Activated T-cell treated with anti-CD3 and anti-CD28 coated beads, Interleukin-2, amount 50 U/mL, for 4 hours (primary cell): ENCODE data around the gene TTC34. TPM values are rescaled to one million over a fixed set of nuclear protein-coding genes. Genes with fewer than 3 reads are reported as not detected.

Source experiments
- ATAC-seq, 2 donors: fragments of 200-7000 bp; cut with Tn5 transposase; one replicate each; pipeline ENCODE4 v1.10.0; 2021
- DNase-seq: peaks from one replicate; pipeline ENCODE4 v3.0.0-alpha.2; 2020
- H3K27me3 Mint-ChIP-seq: one replicate; pipeline ENCODE4 v1.8.0; 2021; ENCODE audit warnings: low read depth, mixed read lengths
- H3K36me3 Mint-ChIP-seq: one replicate; pipeline ENCODE4 v1.8.0; 2022; ENCODE audit warnings: mixed read lengths; ENCODE audit not compliant: insufficient read depth
- H3K4me1 Mint-ChIP-seq: one replicate; pipeline ENCODE4 v1.8.0; 2021; ENCODE audit warnings: low read depth, mixed read lengths
- H3K4me3 Mint-ChIP-seq: one replicate; pipeline ENCODE4 v1.8.0; 2021; ENCODE audit warnings: mild to moderate bottlenecking, moderate library complexity, mixed read lengths
- H3K9me3 Mint-ChIP-seq: one replicate; pipeline ENCODE4 v1.8.0; 2021; ENCODE audit warnings: mixed read lengths
- total RNA-seq, 3 donors: library from RNA; stranded (reverse); gene quantifications; one replicate each; pipeline ENCODE4 v1.2.1, GENCODE V29; 2021

Gene TTC34
- total RNA-seq, 3 donors from 2014 or later, result 0.56 to 0.82 (median 0.60) TPM

DNA sequence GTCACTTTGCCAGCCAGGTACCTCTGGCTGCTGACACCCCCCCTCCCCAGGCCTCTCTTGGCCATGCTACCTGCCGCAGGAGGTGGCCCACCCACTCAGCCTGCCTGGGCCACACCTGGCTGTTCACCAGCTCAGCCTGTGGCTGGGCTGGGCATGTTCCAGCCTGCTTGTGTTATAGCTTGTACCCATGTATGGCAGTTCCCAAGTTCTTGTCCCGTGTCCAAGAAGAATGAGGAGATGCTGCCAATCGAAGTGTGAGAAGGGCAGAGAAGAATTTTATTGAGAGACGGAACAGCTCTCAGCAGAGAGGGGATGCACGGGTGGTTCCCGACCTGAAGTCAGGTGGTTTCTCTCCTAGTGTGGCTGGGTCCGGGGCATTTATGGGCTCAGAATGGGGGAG, 164.8 kb downstream of the TTC34 start:
- Mint-ChIP-seq H3K4me1 (no peaks in the 10 kb centered on the region), H3K9me3 (peaks cover 4% of the 10 kb centered on the region), H3K36me3 (no peaks in the 10 kb centered on the region), H3K27me3 (peaks cover 3% of the 10 kb centered on the region), H3K4me3 (no peak overlapping the region)
- DNase-seq (no peak), ATAC-seq (no peak)

DNA sequence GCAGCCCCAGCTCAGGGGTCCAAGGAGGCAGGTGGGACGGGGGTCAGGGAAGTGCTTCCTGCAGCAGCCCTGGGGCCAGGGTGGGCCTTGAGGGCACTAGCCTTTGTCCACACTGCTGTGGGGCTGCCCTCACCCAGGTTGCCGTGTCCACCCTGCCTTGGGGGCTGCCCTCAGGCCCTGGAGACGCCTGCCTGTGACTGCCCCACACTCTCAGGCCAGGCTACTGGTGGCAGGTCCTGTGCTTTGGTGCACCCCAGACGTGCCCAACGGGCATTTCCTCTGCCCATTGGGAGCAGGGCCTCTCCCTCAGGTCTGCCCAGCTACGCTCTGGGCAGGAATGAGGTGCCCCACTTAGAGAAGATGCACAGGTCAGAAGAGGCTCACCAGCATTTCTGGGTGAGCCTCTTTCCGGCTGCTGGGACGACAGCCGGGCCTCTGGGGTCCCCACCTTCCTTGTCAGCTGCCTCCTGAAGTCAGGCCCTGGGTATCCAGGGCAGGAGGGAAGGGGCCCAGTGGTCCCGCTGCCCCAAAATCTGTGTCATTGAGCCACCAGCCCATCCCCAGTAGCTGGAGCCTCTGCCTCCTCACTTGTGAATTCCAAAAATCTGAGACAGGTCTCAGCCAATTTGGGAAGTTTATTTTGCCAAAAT, 166.0 kb downstream of the TTC34 start:
- Mint-ChIP-seq H3K36me3 (no peaks in the 10 kb centered on the region), H3K4me3 (no peak overlapping the region), H3K9me3 (peaks cover 4% of the 10 kb centered on the region), H3K27me3 (peaks cover 7% of the 10 kb centered on the region), H3K4me1 (peaks cover under 1% of the 10 kb centered on the region)
- DNase-seq (no peak), ATAC-seq (no peak)

DNA sequence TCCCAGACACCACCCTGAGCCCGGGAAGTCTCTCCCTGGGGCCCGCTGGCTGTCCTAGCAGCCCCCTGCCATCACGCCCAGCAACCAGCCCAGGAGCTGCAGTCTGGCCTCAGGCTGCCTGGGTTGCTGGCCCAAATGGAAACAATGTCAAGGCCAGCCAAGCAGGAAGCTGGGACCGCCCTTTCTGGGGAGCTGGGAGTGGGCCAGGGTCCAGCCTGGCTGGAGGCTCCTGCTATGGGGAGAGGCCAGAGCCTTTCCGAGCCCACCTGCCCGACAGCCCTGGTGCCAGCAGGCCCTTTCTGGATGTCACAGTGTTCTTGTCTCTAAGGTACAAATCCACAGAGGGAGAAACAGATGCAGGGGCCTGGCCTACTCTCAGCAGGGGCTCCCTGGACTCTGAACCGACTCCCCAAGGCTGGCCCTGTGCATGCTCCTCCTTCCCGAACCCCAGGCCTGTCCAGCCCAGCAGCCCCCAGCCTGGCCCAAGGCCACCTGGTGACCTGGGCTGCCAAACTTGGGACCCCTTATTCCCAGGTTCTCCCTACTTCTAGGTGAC, 167.5 kb downstream of the TTC34 start:
- peaks cover 18% of the 10 kb centered on the region for H3K27me3 Mint-ChIP-seq
- H3K9me3 Mint-ChIP-seq, result peaks cover 4% of the 10 kb centered on the region
- no peaks in the 10 kb centered on the region for H3K36me3 Mint-ChIP-seq
- peaks cover 5% of the 10 kb centered on the region for H3K4me1 Mint-ChIP-seq
- DNase-seq, result no peak
- H3K4me3 Mint-ChIP-seq, result no peak overlapping the region
- no peak for ATAC-seq

DNA sequence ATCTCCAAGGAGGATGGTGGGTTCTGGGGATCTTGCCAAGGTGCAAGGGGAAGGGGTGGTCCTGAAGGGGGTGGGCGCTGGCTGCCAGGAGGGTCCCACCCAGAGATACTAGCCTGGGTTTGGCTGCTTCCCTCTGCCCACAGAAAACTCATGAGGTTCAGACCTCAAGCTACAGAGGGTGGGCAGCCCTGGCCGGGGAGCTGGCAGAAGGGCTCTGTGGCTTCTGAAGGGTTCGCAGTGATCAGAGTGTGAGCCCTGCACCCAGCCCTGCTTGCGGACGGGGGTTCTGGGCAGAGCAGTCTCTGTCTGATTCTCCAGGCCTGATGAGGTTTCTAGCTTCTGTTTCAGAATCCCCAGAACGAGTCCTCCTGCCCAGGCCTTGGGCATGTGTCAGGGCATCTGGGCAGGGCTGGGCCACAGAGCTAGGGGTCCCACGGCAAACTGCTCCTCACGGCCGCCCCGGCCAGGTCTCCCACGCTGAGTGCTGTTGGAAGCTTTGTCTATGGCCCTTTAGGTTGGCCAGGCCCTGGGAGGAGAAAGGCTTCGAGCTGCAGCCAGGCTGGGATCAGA, 168.0 kb downstream of the TTC34 start:
- H3K4me1 Mint-ChIP-seq, result peaks cover 5% of the 10 kb centered on the region
- ATAC-seq (no peak), DNase-seq (no peak)
- H3K4me3 Mint-ChIP-seq, result no peak overlapping the region
- H3K9me3 Mint-ChIP-seq, result peaks cover 4% of the 10 kb centered on the region
- peaks cover 18% of the 10 kb centered on the region for H3K27me3 Mint-ChIP-seq
- H3K36me3 Mint-ChIP-seq, result no peaks in the 10 kb centered on the region

DNA sequence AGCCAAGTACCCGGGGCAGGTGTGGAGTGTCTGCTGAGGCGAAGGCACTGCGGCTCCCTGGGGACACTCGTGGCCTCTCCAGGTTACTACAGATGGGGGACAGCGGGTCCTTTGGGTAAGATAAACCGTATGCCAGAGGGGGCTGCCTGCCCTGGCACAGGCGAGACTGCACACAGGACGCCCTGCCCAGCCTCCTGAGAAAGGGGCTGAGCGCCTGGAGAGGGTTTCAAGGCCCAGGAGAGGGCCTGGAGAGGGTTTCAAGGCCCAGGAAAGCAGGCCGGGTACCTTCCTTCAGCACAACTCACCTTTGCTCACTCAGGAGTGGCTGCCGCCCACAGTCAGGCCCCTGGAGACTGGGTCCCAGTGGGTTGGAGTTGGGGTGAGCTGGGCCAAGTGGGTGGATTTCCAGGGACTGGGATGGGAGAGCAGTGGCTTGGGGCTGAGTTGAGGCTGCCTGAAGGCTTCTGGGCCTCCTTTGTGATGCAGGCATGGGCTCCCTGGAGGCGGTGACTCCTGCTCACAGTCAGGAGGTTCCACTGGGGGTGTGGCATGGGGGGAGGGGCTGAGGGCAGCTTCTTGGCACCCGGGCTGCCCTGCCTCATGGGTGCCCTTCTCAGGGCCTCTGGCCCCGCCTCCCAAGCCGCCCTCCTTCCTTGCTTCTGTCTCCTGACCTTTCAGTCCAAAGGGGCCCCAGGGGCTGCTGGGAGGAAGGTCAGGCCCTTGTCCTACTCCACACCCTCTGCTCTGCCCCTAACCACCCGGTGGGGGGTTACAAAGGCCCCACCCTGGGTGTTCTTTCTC, 168.7 kb downstream of the TTC34 start, which contains the start of gene MMEL1:
Gene MMEL1, minus strand, starts transcription at position 456 of the 801 bp plus-strand sequence. CDS start 3,532 bp downstream, outside the sequence.
- DNase-seq (no peak), ATAC-seq (no peak)
- Mint-ChIP-seq H3K36me3 (no peaks in the 10 kb centered on the region), H3K9me3 (peaks cover 4% of the 10 kb centered on the region), H3K4me1 (peaks cover 5% of the 10 kb centered on the region), H3K4me3 (no peak within 1 kb of the TSS), H3K27me3 (peaks cover 24% of the 10 kb centered on the region)

DNA sequence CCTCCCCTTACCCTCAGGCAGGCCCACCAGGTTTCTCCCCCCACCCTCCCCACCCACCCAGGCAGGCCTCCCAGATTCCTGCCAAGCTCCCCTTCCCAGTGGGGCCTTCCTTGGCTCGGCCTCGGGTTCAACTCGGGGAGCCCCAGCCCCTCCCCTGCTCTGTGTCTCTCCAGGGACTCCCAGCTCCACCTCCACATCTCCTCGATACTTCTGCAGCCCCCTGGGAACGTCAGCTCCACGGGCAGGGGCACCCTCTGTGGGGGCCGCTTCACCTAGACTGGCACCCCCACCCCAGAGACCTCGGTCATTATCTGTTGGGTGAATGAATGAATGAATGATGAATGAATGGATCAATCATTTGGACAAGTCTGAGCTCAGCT, 169.5 kb downstream of the TTC34 start:
- no peak for DNase-seq
- no peak for ATAC-seq

DNA sequence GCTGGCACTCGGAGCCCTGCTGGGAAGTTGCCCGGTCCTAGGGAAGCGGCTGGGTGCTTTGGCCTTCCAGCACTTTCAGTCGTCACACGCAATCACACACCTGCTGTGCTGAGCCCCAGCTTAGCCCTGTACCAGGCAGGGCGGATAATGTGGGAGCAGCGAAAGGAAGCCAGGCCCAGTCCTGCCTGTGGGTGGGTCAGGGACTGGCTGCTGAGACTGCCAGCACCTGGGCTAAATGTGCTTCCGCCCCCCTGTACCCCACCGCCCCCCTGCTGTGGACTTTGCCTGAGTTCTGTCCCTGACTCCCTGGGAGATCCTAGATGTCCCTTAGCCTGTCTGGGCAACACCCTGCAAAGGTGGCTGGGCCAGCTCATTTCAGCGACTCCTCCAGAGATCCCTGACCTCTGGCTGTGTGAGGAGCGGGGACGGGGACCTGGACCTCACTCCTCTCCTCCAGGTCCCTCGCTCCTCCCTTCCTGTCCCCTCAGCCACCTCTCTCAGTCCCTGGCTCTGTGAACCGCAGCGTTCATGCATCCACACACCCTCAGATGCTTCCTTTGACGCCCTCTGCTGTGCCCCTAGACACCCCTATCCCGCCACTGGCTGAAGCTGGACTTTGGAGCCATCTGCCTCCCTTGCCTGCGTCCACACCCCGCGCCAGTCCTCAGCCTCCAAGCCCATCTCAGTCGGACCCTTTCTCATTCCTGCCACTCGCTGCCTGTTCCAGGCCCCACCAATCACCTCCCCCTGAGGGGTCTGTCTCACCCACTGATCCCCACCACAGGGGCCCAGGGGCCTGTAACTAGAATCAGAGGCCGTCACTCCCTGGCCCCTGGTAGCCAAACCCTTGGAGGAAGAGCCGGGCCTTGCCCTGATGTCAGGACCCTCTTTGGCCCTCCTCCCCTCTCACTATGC, 170.1 kb downstream of the TTC34 start:
- Mint-ChIP-seq H3K9me3 (no peaks in the 10 kb centered on the region), H3K4me3 (no peak overlapping the region), H3K27me3 (peaks cover 34% of the 10 kb centered on the region), H3K4me1 (peaks cover 5% of the 10 kb centered on the region), H3K36me3 (no peaks in the 10 kb centered on the region)
- DNase-seq (no peak), ATAC-seq (no peak)

More for the DNA sequence above, 169.5 kb downstream of the TTC34 start:
- peaks cover 5% of the 10 kb centered on the region for H3K4me1 Mint-ChIP-seq
- peaks cover 30% of the 10 kb centered on the region for H3K27me3 Mint-ChIP-seq
- no peaks in the 10 kb centered on the region for H3K36me3 Mint-ChIP-seq
- H3K4me3 Mint-ChIP-seq, result no peak overlapping the region
- H3K9me3 Mint-ChIP-seq, result peaks cover 4% of the 10 kb centered on the region

DNA sequence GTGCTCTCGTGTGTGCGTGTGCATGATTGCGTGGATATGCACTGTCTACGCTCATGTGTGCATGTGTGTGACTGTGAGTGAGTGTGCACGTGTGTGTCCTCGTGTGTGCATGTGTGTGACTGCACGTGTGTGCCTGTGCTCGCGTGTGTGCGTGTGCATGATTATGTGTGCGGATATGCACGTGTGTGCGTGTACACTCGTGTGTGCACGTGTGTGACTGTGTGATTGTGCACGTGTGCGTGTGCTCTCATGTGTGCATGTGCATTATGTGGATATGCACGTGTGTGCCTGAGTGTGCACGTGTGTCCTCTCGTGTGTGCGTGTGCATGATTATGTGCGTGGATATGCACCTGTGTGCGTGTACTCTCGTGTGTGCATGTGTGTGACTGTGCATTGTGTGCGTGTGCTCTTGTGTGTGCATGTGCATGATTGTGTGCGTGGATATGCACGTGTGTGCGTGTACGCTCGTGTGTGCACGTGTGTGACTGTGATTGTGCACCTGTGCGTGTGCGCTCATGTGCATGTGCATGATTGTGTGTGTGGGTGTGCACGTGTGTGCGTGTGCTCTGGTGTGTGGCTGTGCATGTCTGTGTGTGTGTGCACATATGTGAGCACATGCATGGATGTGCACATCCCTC, 170.9 kb downstream of the TTC34 start:
- DNase-seq (no peak), ATAC-seq (no peak)
- H3K9me3 Mint-ChIP-seq, result no peaks in the 10 kb centered on the region
- H3K36me3 Mint-ChIP-seq, result no peaks in the 10 kb centered on the region
- H3K4me1 Mint-ChIP-seq, result peaks cover 5% of the 10 kb centered on the region
- peaks cover 39% of the 10 kb centered on the region for H3K27me3 Mint-ChIP-seq
- no peak overlapping the region for H3K4me3 Mint-ChIP-seq

DNA sequence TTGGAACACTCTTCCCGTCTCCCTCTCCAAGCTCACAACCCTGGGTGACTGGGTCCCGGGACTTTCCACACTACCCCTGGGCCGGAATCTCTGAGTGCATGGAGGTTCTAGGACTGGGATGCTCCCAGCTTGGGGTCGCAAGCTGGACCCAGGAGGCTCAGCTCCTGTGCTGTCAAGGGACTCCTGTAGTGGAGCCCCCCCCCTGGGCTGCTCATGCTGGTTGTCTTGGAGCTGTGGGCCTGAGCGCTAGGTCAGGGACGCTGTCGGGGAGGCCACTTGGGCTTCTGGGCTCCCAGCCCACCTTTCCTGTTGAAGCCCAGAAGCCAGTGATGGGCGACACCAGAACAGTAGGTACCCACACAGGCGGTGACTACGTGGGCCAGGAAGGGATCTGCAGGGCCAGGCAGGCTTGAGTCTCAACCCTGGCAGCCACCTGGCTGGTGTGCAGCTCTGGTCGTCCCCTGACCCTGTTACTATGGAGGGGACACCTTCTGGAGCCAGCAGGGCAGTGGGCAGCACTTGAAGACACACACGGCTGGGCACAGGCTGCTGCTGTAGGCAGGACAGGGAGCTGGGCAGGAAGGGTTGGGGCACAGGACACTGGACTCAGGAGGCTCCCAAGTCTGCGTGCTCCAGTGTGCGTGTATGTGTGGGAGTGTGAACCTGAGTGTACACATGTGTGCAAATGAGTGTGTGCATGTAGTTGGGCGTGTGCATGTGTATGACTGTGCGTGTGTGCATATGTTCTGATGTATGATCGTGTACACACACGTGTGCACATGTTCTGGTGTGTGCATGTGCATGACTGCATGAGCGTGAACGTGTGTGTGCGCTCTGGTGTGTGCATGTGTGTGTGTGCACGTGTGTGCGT, 171.6 kb downstream of the TTC34 start:
- Mint-ChIP-seq H3K4me3 (peak overlapping the region; percentile 24), H3K27me3 (peaks cover 45% of the 10 kb centered on the region), H3K9me3 (no peaks in the 10 kb centered on the region), H3K36me3 (no peaks in the 10 kb centered on the region), H3K4me1 (peaks cover 5% of the 10 kb centered on the region)
- DNase-seq, result no peak
- ATAC-seq, result no peak

DNA sequence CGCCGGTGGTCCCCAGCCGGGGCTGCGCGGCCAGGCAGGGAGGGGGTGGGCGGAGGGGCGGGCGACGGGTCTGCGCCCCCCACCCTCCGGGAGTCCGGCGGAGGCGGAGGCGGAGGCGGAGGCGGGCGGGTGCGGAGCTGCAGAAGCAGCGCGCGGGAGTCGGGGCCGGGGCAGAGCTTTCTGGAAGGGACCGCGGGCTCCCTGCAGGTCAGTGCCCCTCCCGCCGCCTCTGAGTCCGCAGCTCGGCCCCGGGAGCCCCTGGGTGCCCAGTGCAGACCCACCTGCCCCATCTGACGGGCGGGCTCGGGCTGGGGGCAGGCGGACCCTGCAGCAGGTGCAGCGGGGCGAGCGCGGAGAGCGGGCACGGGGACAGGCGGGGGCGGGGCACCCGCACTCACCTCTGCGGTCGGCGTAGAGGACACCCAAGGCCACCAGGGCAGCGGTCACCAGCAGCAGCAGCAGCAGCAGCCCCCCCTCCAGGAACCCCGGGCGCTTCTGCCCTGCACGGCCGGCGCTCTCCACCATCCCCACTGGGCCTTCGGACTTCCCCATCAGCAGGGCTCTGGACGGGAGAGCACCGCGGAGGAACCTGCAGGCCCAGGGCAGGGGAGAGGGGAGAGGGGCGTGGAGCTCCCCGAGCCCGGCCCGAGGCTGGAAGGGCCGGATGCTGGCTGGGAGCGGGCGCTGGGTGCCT, 172.4 kb downstream of the TTC34 start:
- no peaks in the 10 kb centered on the region for H3K36me3 Mint-ChIP-seq
- peaks cover 5% of the 10 kb centered on the region for H3K4me1 Mint-ChIP-seq
- H3K4me3 Mint-ChIP-seq, result no peak overlapping the region
- ATAC-seq (peak; percentile 27 to 32), DNase-seq (no peak)
- no peaks in the 10 kb centered on the region for H3K9me3 Mint-ChIP-seq
- peaks cover 50% of the 10 kb centered on the region for H3K27me3 Mint-ChIP-seq

DNA sequence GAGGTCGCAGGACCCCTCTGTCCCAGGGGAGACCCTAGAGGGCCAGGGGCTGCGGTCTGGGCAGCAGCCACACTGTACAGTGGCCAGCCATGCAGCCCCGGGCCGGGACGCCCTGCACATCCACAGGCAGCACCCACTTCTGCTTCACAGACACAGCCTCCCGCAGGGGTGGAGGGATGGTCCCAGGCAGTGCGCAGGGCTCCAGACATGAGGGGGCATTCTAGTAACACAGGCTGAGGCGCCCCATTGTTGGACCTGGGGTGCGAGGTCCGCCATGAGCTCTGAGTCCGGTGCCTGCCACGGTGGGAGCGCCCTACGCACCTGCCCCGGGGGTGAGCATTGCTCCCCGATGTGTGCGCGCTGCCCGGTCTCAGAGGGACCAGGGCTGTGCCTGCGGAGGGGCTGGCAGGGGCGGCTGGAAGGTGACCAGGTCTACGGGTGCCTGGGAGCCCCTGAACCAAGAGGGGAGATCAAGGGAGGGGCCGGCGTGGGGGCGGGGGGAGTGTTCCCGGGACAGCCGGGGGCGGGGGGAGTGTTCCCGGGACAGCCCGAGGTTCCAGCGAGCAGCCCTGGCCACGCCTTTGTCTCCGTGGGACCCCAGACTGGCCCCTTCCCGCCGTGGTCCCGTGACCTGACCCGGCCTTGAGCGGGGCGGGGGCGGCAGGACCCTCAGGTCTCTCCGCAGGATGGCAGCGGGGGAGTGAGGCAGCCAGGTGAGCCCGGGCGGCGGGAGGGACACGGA, 173.1 kb downstream of the TTC34 start:
- no peaks in the 10 kb centered on the region for H3K9me3 Mint-ChIP-seq
- DNase-seq (no peak), ATAC-seq (peak; percentile 47 to 51)
- H3K4me3 Mint-ChIP-seq, result no peak overlapping the region
- no peaks in the 10 kb centered on the region for H3K36me3 Mint-ChIP-seq
- H3K4me1 Mint-ChIP-seq, result peaks cover 5% of the 10 kb centered on the region
- H3K27me3 Mint-ChIP-seq, result peaks cover 50% of the 10 kb centered on the region

DNA sequence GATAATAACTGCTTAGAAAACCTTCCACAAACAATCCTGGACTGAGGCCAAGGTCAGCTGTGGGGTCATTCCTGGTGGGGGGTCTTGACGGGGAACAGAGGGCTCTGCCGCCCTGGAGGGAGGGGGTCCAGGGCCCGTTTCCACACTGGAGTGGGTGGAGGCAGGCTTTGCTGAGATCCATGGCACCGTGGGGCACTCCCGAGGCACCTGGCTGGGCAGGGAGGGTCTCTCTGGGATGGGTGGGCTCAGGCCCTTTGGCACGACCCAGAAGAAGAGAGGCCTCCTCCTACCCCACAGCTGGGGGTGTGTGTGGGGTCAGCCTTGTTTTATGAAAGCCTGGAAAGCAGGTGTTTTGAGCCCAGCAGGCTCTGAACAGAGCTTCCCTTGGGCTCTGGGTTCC, 173.7 kb downstream of the TTC34 start:
- Mint-ChIP-seq H3K27me3 (peaks cover 50% of the 10 kb centered on the region), H3K4me3 (no peak overlapping the region), H3K36me3 (no peaks in the 10 kb centered on the region), H3K9me3 (no peaks in the 10 kb centered on the region), H3K4me1 (peaks cover 9% of the 10 kb centered on the region)
- ATAC-seq, result no peak
- no peak for DNase-seq
